HepG2 (cell line): ENCODE data around the gene DOCK4. TPM values are rescaled to one million over a fixed set of nuclear protein-coding genes. Genes with fewer than 3 reads are reported as not detected.

Source experiments
- ATAC-seq: fragments of 200-7000 bp; cut with Tn5 transposase; 3 replicates; pipeline ENCODE4 v1.9.1; 2020; ENCODE audit warnings: mild to moderate bottlenecking, moderate library complexity
- BruUV-seq: library from RNA; stranded (reverse); fragments of 400-500 nt; replicated peaks from 2 replicates; lab custom pipeline; 2021; lab: Mats Ljungman, UMichigan
- CTCF ChIA-PET: fragments of 300-600 bp; formaldehyde crosslinking; extraction: SDS; loops from one replicate; lab custom pipeline; 2021; ENCODE audit warnings: low total read pairs, inconsistent platforms, low intra/inter-chr PET ratio; lab: Yijun Ruan, JAX
- POLR2A ChIA-PET: fragments of 350-600 bp; sonication (Branson Sonifier 250); formaldehyde crosslinking; loops from one replicate; lab custom pipeline; 2020; ENCODE audit warnings: antibody characterized with exemption, inconsistent platforms; lab: Yijun Ruan, JAX
- DNase-seq: peaks from one replicate; pipeline ENCODE4 v3.0.0-alpha.2; 2015; ENCODE audit warnings: low spot score
- FAIRE-seq: peaks from 3 replicates; lab custom pipeline; 2011; peaks lifted over from hg19 to GRCh38; lab: Jason Lieb, UNC
- H2AFZ ChIP-seq: one replicate; pipeline ENCODE4 v1.6.1; 2011; ENCODE audit warnings: low read length, inconsistent platforms
- H3K27ac ChIP-seq: fragments of 300-600 bp; 3 replicates; pipeline ENCODE4 v1.8.0; 2011; ENCODE audit warnings: mixed run types, mild to moderate bottlenecking, mixed read lengths, low read length, inconsistent platforms; ENCODE audit not compliant: insufficient read depth; ENCODE audit errors: extremely low read length
- H3K27me3 ChIP-seq, 2 experiments: fragments of 200-600 bp in 1 of 2; 2 replicates in 1 of 2; 3 replicates in 1 of 2; pipeline versions ENCODE4 v1.6.0 to v1.8.0; 2011; ENCODE audit warnings: low read length in 2 of 2, mild to moderate bottlenecking in 2 of 2, moderate library complexity in 2 of 2, inconsistent platforms in 1 of 2; ENCODE audit not compliant: insufficient read depth in 2 of 2, control insufficient read depth in 1 of 2
- H3K36me3 ChIP-seq, 2 experiments: fragments of 200-600 bp in 1 of 2; replicated peaks in 1 of 2; 2 replicates in 1 of 2; 3 replicates in 1 of 2; pipeline versions ENCODE4 v1.5.1 to v1.8.0; 2011; ENCODE audit warnings: low read length in 2 of 2, inconsistent platforms in 1 of 2; ENCODE audit not compliant: insufficient read depth in 2 of 2, control insufficient read depth in 1 of 2
- H3K4me1 ChIP-seq: 2 replicates; pipeline ENCODE4 v1.5.1; 2012; ENCODE audit warnings: low read length, inconsistent platforms; ENCODE audit not compliant: insufficient read depth
- H3K4me2 ChIP-seq: 2 replicates; pipeline ENCODE4 v1.6.0; 2011; ENCODE audit warnings: low read depth, low read length, inconsistent platforms
- H3K4me3 ChIP-seq, 3 experiments: fragments of 200-600 bp in 1 of 3; sonication (generic), shearing (Covaris generic) in 1 of 3; replicated peaks in 1 of 3; 2 replicates each; pipeline ENCODE4 v1.5.1; 2011 to 2016; ENCODE audit warnings: low read length in 3 of 3, inconsistent platforms in 2 of 3, low read depth in 2 of 3, mild to moderate bottlenecking in 2 of 3, control low read depth in 1 of 3, mixed read lengths in 1 of 3; ENCODE audit not compliant: insufficient read depth in 1 of 3
- H3K79me2 ChIP-seq: one replicate; pipeline ENCODE4 v1.6.1; 2011; ENCODE audit warnings: low read length, inconsistent platforms; ENCODE audit not compliant: insufficient read depth
- H3K9ac ChIP-seq: 2 replicates; pipeline ENCODE4 v1.6.0; 2011; ENCODE audit warnings: mild to moderate bottlenecking, low read depth, low read length, inconsistent platforms; ENCODE audit not compliant: insufficient read depth
- H3K9me3 ChIP-seq: 2 replicates; pipeline ENCODE4 v1.5.1; 2012; ENCODE audit warnings: mild to moderate bottlenecking, low read length
- H4K20me1 ChIP-seq: 2 replicates; pipeline ENCODE4 v1.6.0; 2011; ENCODE audit warnings: inconsistent platforms, mild to moderate bottlenecking, low read length, moderate library complexity; ENCODE audit not compliant: insufficient read depth
- JDP2 ChIP-seq: sonication (generic); formaldehyde crosslinking; IDR thresholded peaks from 2 replicates; pipeline ENCODE4 v1.8.1; 2022; ENCODE audit warnings: missing genetic modification reagents, borderline replicate concordance
- SP140L ChIP-seq: sonication (generic); formaldehyde crosslinking; IDR thresholded peaks from 2 replicates; pipeline ENCODE4 v1.4.0; 2020; ENCODE audit warnings: missing genetic modification reagents, borderline replicate concordance
- ZEB1 ChIP-seq: IDR thresholded peaks from 2 replicates; pipeline ENCODE4 v1.6.1; 2012; ENCODE audit warnings: mild to moderate bottlenecking, low read depth, inconsistent platforms; ENCODE audit not compliant: insufficient replicate concordance
- ZFP36 ChIP-seq: fragments of 150-350 bp; IDR thresholded peaks from 2 replicates; pipeline ENCODE4 v1.6.1; 2018; ENCODE audit warnings: borderline replicate concordance, low read length, low read depth; ENCODE audit not compliant: partially characterized antibody
- ZKSCAN1 ChIP-seq: fragments of 150-350 bp; IDR thresholded peaks from 2 replicates; pipeline ENCODE4 v1.6.1; 2014; ENCODE audit warnings: low read length
- ZNF3 ChIP-seq: IDR thresholded peaks from 2 replicates; pipeline ENCODE4 v1.7.0; 2017; ENCODE audit warnings: inconsistent platforms
- ZNF614 ChIP-seq: IDR thresholded peaks from 2 replicates; pipeline ENCODE4 v1.6.1; 2018; ENCODE audit warnings: missing biosample characterization, missing genetic modification reagents, inconsistent platforms, borderline replicate concordance
- ZNF782 ChIP-seq: sonication (generic); formaldehyde crosslinking; IDR thresholded peaks from 2 replicates; pipeline ENCODE4 v1.4.0; 2020; ENCODE audit warnings: missing genetic modification reagents, mild to moderate bottlenecking, borderline replicate concordance
- ZNF841 ChIP-seq: sonication (generic); formaldehyde crosslinking; IDR thresholded peaks from 2 replicates; pipeline ENCODE4 v1.8.1; 2023; ENCODE audit warnings: missing genetic modification reagents, borderline replicate concordance
- ZNF878 ChIP-seq: sonication (generic); formaldehyde crosslinking; IDR thresholded peaks from 2 replicates; pipeline ENCODE4 v1.8.1; 2023; ENCODE audit warnings: mild to moderate bottlenecking, missing genetic modification reagents, moderate library complexity
- WGBS: methylation state at CpG from one replicate; pipeline ENCODE4 v1.1.6; 2017; ENCODE audit warnings: low lambda C conversion rate; 5-methylcytosine and 5-hydroxymethylcytosine counted together
- in situ Hi-C: cut with HindIII; loops from 2 replicates; pipeline ENCODE4 v1.10.0; 2017; ENCODE audit warnings: low pct_unique_long_range_greater_than_20kb; ENCODE audit not compliant: extremely low pct_ligation_motif_present
- intact Hi-C: fragments of 100-400 bp; cut with micrococcal nuclease; formaldehyde crosslinking; loops from one replicate; pipeline ENCODE4 v1.10.0; 2022; ENCODE audit not compliant: unreplicated experiment
- polyA plus RNA-seq, 8 experiments: library from polyadenylated mRNA; depleted of rRNA in 3 of 8; stranded (reverse) in 7 of 8; unstranded in 1 of 8; fragments of >200 nt; fragmentation: Illumina TruSeq in 4 of 8; extraction: Trizol in 4 of 8; gene quantifications; 2 replicates each; pipeline versions ENCODE4 v1.2.1 to v1.2.3, GENCODE V29; 2011 to 2016; ENCODE audit warnings: low read depth in 4 of 8, missing spikeins in 1 of 8, mixed read lengths in 1 of 8; ENCODE audit not compliant: insufficient read depth in 1 of 8
- total RNA-seq, 5 experiments: library from RNA; depleted of rRNA; stranded (reverse); fragments of >200 nt; fragmentation: Illumina TruSeq; extraction: Trizol; gene quantifications; 2 replicates each; pipeline ENCODE4 v1.2.3, GENCODE V29; 2016; ENCODE audit warnings: low read depth in 1 of 5
- TF ChIP-seq, protein P1 (sequence below): sonication (generic); formaldehyde crosslinking; IDR thresholded peaks from 2 replicates; pipeline ENCODE4; 2020; ENCODE audit warnings: missing genetic modification reagents, mild to moderate bottlenecking, borderline replicate concordance
- TF ChIP-seq, protein P2 (sequence below): sonication (generic); formaldehyde crosslinking; IDR thresholded peaks from 2 replicates; pipeline ENCODE4 v1.4.0; 2020; ENCODE audit warnings: missing genetic modification reagents
- TF ChIP-seq, protein P3 (sequence below): sonication (generic); formaldehyde crosslinking; IDR thresholded peaks from 2 replicates; pipeline ENCODE4 v1.4.0; 2020; ENCODE audit warnings: missing genetic modification reagents

Gene DOCK4
- total and polyA plus RNA-seq, 2 of the 13 experiments (the other 11 are each of a cell fraction or from before 2014, with no cell fraction given): 13.5 to 17.4 TPM

GRCh38 chr7:112116358-112116757 lies 89.8 kb downstream of the DOCK4 start:
- H3K4me2 ChIP-seq: no peak overlapping the region
- no peak for DNase-seq
- ATAC-seq: no peak
- no peaks in the 10 kb centered on the region for H3K27me3 ChIP-seq
- in situ Hi-C loops (no loop called here), intact Hi-C loops (no loop called here)
- no peak overlapping the region for H2AFZ ChIP-seq
- no peak overlapping the region for H3K9ac ChIP-seq
- TF ChIP-seq ZNF3 (no peak), ZFP36 (no peak), ZNF878 (CRISPR knock-in tag) (no peak), ZNF782 (no peak), ZNF614 (CRISPR knock-in tag) (no peak)
- TF ChIP-seq, protein P1, sequence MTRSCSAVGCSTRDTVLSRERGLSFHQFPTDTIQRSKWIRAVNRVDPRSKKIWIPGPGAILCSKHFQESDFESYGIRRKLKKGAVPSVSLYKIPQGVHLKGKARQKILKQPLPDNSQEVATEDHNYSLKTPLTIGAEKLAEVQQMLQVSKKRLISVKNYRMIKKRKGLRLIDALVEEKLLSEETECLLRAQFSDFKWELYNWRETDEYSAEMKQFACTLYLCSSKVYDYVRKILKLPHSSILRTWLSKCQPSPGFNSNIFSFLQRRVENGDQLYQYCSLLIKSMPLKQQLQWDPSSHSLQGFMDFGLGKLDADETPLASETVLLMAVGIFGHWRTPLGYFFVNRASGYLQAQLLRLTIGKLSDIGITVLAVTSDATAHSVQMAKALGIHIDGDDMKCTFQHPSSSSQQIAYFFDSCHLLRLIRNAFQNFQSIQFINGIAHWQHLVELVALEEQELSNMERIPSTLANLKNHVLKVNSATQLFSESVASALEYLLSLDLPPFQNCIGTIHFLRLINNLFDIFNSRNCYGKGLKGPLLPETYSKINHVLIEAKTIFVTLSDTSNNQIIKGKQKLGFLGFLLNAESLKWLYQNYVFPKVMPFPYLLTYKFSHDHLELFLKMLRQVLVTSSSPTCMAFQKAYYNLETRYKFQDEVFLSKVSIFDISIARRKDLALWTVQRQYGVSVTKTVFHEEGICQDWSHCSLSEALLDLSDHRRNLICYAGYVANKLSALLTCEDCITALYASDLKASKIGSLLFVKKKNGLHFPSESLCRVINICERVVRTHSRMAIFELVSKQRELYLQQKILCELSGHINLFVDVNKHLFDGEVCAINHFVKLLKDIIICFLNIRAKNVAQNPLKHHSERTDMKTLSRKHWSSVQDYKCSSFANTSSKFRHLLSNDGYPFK: no peak
- WGBS: 95% methylated on average over 2 of the region's 2 CpGs
- CTCF ChIA-PET: no interaction called here
- H4K20me1 ChIP-seq: peaks cover 3% of the 10 kb centered on the region
- peaks cover 6% of the 10 kb centered on the region for H3K79me2 ChIP-seq
- POLR2A ChIA-PET: no interaction called here
- FAIRE-seq: no peak
- no TSS peak for BruUV-seq
- 0 out of 2 replicates have a peak, but pooled peaks cover 2% of the 10 kb centered on the region for H3K4me1 ChIP-seq
- no peak overlapping the region for H3K27ac ChIP-seq
- no peak overlapping the region for H3K4me3 ChIP-seq
- no peaks in the 10 kb centered on the region for H3K9me3 ChIP-seq
- H3K36me3 ChIP-seq: no peaks in the 10 kb centered on the region

DNA sequence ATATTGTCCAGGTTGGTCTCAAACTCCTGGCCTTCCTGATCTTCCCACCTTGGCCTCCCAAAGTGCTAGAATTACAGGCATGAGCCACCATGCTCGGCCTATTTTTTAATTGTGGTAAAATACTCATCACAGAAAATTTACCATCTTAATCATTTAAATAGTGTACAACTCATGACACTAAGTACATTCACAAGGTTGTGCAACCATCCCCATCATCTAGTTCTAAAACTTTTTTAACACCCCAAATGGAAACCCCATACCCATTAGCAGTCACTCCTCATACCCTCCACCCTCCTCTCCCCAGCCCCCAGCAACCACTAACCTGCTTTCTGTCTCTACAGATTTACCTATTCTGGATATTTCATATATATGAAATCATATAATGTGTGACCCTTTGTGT lies 90.3 kb downstream of the DOCK4 start:
- Histone ChIP-seq H3K36me3 (no peaks in the 10 kb centered on the region; a peak in 1 of 5 replicates), H4K20me1 (peaks cover 3% of the 10 kb centered on the region), H3K9me3 (no peaks in the 10 kb centered on the region), H3K9ac (no peak overlapping the region), H3K79me2 (peaks cover 6% of the 10 kb centered on the region), H3K4me1 (no peaks in the 10 kb centered on the region), H3K27me3 (no peaks in the 10 kb centered on the region), H3K4me2 (no peak overlapping the region), H3K4me3 (no peak overlapping the region), H3K27ac (no peak overlapping the region), H2AFZ (no peak overlapping the region)
- DNase-seq: no peak
- no peak for FAIRE-seq
- CTCF ChIA-PET: no interaction called here
- ATAC-seq: no peak
- intact Hi-C loops: no loop called here
- no TSS peak for BruUV-seq
- in situ Hi-C loops: no loop called here
- WGBS: 93% methylated on average over 1 of the region's 1 CpG
- POLR2A ChIA-PET: no interaction called here
- TF ChIP-seq, protein P2, sequence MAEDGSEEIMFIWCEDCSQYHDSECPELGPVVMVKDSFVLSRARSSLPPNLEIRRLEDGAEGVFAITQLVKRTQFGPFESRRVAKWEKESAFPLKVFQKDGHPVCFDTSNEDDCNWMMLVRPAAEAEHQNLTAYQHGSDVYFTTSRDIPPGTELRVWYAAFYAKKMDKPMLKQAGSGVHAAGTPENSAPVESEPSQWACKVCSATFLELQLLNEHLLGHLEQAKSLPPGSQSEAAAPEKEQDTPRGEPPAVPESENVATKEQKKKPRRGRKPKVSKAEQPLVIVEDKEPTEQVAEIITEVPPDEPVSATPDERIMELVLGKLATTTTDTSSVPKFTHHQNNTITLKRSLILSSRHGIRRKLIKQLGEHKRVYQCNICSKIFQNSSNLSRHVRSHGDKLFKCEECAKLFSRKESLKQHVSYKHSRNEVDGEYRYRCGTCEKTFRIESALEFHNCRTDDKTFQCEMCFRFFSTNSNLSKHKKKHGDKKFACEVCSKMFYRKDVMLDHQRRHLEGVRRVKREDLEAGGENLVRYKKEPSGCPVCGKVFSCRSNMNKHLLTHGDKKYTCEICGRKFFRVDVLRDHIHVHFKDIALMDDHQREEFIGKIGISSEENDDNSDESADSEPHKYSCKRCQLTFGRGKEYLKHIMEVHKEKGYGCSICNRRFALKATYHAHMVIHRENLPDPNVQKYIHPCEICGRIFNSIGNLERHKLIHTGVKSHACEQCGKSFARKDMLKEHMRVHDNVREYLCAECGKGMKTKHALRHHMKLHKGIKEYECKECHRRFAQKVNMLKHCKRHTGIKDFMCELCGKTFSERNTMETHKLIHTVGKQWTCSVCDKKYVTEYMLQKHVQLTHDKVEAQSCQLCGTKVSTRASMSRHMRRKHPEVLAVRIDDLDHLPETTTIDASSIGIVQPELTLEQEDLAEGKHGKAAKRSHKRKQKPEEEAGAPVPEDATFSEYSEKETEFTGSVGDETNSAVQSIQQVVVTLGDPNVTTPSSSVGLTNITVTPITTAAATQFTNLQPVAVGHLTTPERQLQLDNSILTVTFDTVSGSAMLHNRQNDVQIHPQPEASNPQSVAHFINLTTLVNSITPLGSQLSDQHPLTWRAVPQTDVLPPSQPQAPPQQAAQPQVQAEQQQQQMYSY (CRISPR knock-in tag): no peak
- TF ChIP-seq, protein P3, sequence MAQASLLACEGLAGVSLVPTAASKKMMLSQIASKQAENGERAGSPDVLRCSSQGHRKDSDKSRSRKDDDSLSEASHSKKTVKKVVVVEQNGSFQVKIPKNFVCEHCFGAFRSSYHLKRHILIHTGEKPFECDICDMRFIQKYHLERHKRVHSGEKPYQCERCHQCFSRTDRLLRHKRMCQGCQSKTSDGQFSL (CRISPR knock-in tag): no peak
- no peak for TF ChIP-seq ZNF841
- TF ChIP-seq JDP2 (CRISPR knock-in tag): no peak
- no peak for TF ChIP-seq ZEB1
- TF ChIP-seq ZKSCAN1: no peak
- TF ChIP-seq SP140L (CRISPR knock-in tag): no peak
